GM18499 (cell line): Measurements from ENCODE around the gene SASH1.

ENCODE experiments used
- ATAC-seq: cut with Tn5 transposase; IDR thresholded peaks from one replicate; pipeline ENCODE4 v1.9.1; 2021; ENCODE audit warnings: moderate number of reproducible peaks; ENCODE audit not compliant: insufficient read depth, unreplicated experiment

The SASH1 gene

DNA sequence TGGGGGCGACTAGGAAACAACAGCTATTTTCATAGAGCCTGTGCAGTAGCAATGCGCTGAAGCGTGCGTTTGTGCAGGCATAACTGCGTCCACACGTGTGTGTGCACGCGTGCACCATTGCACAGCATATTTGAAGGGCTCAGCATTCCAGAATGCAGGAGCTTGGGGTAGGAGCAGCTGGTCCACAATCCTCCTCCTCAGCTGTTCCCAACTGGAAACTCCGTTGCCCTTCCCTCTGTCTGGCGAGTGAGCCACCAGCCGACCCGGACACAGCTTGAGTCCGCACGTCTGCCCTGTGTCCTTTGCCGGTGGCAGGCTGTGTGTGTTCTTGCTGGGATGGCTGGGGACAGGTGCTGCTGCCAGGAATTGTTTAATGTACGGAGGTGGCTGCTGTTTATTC lies 110.2 kb downstream of the SASH1 start:
- no peak for ATAC-seq

DNA sequence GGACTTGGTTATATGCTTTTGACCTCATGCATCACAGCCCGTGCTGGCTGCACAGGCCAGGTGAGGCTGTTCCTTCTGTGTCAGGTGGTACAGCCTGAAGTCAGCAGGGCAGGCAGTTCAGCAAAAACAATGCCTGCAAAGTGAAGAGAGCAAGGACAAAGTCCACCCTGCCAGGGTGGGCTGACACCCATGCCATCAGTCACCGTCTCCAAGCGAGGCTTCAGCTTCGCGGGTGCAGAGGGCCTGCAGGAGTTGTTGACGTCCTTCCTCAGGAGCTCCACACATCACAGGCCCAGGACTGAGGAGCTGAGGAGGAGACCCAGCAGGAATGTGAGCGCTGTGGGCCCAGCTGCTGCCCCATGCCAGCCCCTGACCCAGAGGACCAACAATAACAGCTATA lies 111.3 kb downstream of the SASH1 start:
- ATAC-seq = no peak

DNA sequence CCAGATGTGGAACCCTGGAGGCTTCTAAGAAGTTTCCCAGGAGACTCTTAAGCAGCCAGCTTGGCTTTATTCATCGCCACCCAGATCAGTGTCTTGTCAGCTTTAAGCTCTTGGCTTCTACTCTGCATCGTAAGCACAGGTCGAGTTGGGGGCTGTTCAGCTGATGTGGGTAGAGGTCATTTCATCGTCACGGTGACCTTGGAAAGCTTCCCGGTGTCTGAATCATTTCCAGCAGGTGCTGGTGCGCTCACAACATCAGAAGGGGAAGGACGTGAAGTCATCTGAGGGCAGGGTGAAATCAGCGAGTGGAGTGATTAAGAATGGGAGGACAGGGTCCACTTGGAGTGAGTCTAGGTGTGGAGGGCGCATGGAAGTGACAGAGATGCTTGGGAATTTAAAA lies 112.6 kb downstream of the SASH1 start:
- ATAC-seq = no peak

GRCh38 chr6:148455674-148456558 lies 113.3 kb downstream of the SASH1 start:
- no peak for ATAC-seq

- ATAC-seq = no peak
Measured at GRCh38 chr6:148457137-148457842, 114.7 kb downstream of the SASH1 start.

DNA sequence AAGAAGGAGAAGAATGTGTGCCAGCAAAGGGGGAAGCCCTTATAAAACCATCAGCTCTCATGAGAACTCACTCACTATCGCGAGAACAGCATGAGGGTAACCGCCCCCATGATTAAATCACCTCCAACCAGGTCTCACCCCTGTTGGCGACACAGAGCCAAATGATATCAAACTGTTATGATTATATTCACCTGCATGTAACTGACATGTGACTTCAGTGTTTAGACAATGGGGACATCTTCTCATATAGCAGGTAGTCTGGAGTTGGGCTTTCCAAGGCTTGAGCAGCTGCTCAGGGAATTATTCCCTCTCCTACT lies 115.2 kb downstream of the SASH1 start:
- ATAC-seq = no peak

DNA sequence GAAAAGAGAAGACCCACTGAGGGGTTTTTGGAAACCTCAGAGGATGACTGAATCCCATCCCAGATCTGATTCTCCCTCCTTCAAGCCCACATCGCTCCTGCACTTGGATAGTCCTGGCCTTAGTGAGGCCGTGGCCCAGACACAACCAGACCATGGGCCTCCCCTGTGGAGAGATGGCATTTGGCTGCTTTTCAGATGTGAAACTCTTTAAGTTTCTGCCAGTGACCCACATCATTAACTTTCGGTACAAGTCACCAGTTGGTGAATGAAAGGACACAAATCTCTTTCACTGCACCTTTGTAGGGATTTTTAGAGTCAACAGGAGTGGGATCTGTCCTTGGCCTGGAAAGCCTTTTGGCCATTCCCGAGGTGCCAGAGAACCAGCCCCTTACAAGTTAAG lies 116.6 kb downstream of the SASH1 start:
- no peak for ATAC-seq

- ATAC-seq = no peak
Measured at GRCh38 chr6:148460876-148461646, 118.4 kb downstream of the SASH1 start.

DNA sequence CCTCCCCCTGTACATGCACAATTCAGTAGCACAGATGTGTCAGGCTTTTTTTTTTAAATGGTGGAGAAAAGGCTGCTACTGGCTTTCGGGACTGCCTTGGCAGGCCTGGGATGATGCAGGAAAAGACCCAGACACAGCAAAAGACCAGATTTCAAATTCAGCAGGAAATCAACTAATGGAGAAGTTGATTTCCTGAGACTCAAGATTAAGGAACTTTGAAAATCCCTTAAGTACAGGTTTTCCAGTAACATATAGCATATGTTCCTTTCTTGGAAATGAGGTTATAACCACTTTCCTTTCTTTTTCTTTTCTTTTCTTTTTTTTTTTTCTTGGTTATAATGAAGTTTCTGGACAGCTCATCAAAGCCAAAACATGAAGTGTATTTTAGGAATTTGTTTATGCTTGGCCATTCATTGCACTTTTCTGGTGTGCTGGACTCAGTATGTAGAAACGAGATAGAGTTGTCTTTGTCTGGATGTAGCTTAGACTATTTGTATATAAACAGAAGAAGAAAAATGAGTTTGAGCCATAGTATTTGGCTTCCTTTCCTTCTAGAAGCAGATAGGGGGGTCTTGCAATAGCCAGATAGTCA lies 119.4 kb downstream of the SASH1 start:
- ATAC-seq = no peak

- ATAC-seq = no peak
Measured at GRCh38 chr6:148463671-148464070, 121.0 kb downstream of the SASH1 start.

DNA sequence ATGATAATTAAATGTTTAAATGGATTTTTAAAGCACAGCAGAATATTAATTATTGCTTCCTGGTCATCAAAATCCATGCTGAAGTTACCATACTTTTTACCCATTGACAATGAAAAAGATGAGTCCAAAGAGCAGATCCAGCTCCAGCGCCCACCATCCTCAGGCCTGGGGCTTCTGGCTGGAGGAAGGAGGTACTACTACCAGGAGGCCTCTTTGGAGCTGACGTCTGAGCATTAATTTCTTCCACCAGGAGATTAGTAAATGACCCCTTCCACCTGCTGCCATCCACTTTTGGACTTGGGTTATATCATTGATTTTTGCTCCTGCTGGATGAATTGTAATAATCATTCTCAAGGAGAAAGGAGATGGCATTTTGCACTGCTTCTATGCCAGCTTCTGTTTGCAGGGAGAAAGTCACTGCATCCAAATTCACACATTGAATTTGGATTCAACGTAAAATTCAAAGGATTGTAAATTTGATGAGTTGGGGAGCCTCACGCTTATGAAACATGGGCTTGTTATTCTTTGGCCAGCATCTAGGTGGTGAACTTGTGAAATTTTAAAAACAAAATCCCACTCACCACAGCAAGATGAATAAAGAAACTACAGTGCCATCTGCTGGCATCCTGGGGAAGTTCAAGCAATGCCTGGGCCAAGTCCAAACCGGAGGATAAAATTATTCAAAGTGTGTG lies 121.8 kb downstream of the SASH1 start:
- ATAC-seq = no peak

- ATAC-seq = no peak
Measured at GRCh38 chr6:148465011-148465335, 122.3 kb downstream of the SASH1 start.

DNA sequence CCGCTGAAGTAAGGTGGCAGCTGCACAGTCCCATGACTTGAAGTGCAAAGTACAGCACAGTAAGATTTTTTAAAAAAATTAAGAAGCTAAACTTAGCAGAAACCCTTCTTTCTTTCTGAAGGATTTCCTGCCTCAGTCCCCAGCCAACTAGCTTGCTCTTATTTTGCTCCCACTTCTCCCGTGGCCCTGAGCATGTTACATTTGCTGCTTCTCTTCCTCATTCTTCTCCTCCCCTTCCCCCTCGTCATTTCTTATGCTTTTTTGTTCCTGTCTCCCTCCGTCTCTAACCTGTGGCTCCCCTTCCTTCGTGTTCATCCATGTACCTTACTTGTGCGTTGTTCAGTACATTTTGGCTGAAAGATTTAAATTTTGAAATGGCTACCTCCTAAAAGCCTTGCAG lies 123.0 kb downstream of the SASH1 start:
- no peak for ATAC-seq

GRCh38 chr6:148466158-148466557 lies 123.5 kb downstream of the SASH1 start:
- no peak for ATAC-seq

DNA sequence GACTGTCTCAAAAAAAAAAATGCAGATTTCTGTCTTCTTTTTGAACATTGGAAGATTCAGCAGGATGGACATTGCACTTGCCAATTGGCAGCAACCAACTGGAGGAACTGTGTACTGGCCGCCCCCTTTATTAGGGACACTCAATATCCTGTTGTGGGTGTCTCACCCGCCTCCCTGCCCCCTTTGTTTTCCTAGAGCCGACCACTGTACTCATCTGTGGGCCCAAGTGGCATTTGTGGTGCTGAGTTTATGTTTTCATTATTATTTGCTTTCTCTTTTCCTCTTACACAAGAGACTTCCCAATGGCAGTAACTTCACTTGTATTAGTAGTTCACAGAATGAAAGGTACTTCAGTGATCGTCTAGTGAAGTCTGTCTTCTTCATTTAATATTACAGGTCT lies 125.3 kb downstream of the SASH1 start:
- no peak for ATAC-seq

- ATAC-seq = no peak
Measured at GRCh38 chr6:148470156-148470555, 127.5 kb downstream of the SASH1 start.

GRCh38 chr6:148470606-148471465 lies 128.2 kb downstream of the SASH1 start:
- ATAC-seq = no peak

DNA sequence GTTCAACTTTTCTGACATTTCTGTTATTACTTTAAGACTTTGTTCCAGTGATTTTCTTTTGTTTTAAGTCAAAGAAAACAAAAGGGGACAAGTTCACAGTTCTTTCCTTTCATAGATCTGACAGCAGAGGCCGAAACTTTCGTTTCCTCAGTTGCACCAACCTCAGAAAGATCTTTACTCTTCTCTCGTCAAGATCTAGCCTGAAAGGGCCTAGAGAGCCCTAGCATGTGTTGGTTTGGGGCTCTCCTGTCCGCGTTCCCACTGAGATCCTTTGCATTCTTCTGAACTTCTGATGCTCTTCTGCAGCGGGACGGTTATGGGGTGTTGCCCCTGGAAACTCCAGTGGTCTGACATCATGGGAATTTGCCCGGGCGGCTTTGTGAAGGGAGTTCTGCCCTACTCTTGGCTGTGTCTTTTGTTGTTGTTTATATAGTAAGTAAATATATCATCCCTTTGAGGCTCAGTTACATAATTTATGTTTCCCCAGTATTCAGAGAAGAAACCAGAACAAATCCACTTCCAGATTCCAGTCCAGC lies 129.1 kb downstream of the SASH1 start:
- no peak for ATAC-seq
